Measurements from ENCODE around the gene CLIC6.

Gene CLIC6

DNA sequence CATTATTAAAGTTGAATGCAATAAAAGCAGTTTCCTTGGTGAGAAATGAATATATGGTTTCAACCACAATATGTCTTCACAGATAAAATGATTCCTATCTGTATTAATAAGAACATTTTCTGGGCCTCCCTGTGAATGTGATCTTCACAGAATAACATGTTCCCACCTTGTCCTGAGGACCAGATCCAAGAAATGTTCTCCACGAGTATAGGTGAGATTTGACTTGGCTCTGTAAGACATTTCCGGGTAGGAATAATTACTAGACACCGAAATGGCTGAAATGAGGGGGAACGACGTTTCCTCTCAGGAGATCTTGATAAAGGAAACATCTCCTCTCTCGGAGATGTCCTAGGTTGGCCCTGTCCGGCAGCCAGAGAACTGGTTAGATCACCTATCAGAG is 61.4 kb downstream of the CLIC6 start:
- no peak overlapping the region for H3K27ac ChIP-seq (ENCODE audit: low read length, poor library complexity, severe bottlenecking)
- DNase-seq: no peak
- H3K23ac ChIP-seq (ENCODE audit: low read length in 2 of 2): no peak overlapping the region
- no peak overlapping the region for H3K4me3 ChIP-seq (ENCODE audit: insufficient read depth in 1 of 2, low read depth in 1 of 2, low read length in 2 of 2)
- no peaks in the 10 kb centered on the region for H3K9me3 ChIP-seq (ENCODE audit: control insufficient read depth, low read length)
- no peak overlapping the region for H3K18ac ChIP-seq (ENCODE audit: low read depth in 1 of 2, low read length in 2 of 2)
- H2BK120ac ChIP-seq (ENCODE audit: low read depth, low read length): no peak overlapping the region
- H3K4me2 ChIP-seq (ENCODE audit: low read length, poor library complexity, severe bottlenecking): no peak overlapping the region
- H3K27me3 ChIP-seq (ENCODE audit: control insufficient read depth in 1 of 2, insufficient read depth in 1 of 2, low read length in 2 of 2): peaks cover 9 to 34% of the 10 kb centered on the region in 2 experiments
- no peak overlapping the region for H4K8ac ChIP-seq (ENCODE audit: low read length)
- H4K91ac ChIP-seq (ENCODE audit: low read length): no peak overlapping the region
- H2BK5ac ChIP-seq (ENCODE audit: low read depth, low read length, poor library complexity, severe bottlenecking): no peak overlapping the region
- H2BK15ac ChIP-seq (ENCODE audit: low read depth, poor library complexity, severe bottlenecking): no peak overlapping the region
- no peaks in the 10 kb centered on the region for H3K79me1 ChIP-seq (replicated peaks; ENCODE audit: low read length, poor library complexity, severe bottlenecking)
- H3K36me3 ChIP-seq (ENCODE audit: control insufficient read depth in 1 of 2, insufficient read depth in 2 of 2, low read depth in 1 of 2, low read length in 2 of 2): no peaks in the 10 kb centered on the region
- no peak overlapping the region for H2BK12ac ChIP-seq (ENCODE audit: low read length in 2 of 2)
- H3K4me1 ChIP-seq (ENCODE audit: control insufficient read depth, insufficient read depth, low read depth, low read length): no peaks in the 10 kb centered on the region
- no peak overlapping the region for H3K14ac ChIP-seq (ENCODE audit: low read length in 2 of 2)
- WGBS: 93% methylated on average over 7 of the region's 7 CpGs
- no peak overlapping the region for H2AK5ac ChIP-seq (ENCODE audit: low read length, severe bottlenecking)
- H3K4ac ChIP-seq (ENCODE audit: low read depth in 1 of 2, low read length in 2 of 2): no peak overlapping the region
- H3K9ac ChIP-seq (ENCODE audit: low read length): no peak overlapping the region
- no peak overlapping the region for H2AFZ ChIP-seq (ENCODE audit: low read depth, low read length)

DNA sequence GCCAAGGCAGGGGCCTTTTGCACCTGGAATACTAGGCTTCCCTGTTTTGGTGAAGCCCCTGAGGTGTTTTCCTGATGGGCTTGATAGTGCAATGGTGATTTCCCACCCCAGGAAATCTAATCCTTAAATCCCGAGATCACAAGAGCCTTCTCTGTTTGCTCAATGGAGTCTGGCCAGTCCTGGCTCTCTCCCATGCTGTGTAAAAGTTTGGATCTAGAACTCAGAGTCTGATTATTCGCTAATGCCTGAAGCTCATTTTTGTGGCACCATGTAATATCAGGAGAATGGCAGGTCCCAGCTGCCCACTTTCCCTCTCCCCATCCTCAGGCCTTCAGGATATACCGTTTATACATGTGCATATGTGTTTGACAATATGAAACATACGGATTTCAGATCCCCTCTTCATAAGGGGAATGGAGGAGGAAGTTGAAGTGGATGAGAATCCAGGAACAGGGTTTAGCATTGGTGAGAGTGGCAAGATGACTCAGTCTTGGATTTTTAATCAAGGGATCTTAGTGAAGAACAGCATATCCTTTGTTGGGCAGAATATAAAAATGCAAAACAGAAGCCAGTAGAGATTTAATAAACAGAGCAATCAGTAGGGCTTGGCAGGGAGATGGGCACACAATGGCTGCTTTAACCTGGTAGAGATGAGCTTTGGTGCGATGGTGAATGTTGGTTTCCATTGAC is 62.1 kb downstream of the CLIC6 start:
- Histone ChIP-seq H3K4ac (ENCODE audit: low read depth in 1 of 2, low read length in 2 of 2) (no peak overlapping the region), H3K27me3 (ENCODE audit: control insufficient read depth in 1 of 2, insufficient read depth in 1 of 2, low read length in 2 of 2) (peaks cover 9 to 34% of the 10 kb centered on the region in 2 experiments)

DNA sequence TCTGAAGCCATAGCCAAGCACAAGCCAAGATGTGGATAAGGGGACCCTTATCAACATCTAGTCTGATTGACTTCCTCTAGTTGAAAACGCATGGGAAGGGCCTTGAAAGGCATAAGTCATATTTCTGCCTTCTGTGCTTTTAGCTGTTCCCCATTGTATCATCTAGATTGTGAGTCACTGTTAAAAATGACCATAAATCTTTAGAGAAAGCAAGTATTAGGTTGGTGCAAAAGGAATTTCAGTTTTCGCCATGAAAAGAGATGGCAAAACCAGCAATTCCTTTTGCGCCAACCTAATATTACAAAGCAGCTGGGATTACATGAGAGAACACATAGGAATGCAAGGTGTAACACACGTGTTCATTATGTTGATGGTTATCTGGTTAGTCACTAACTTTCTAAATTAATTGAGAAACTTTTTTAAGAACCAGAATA is 63.6 kb downstream of the CLIC6 start:
- H2AFZ ChIP-seq (ENCODE audit: low read depth, low read length): no peak overlapping the region
- H3K4me2 ChIP-seq (ENCODE audit: low read length, poor library complexity, severe bottlenecking): no peak overlapping the region
- H4K91ac ChIP-seq (ENCODE audit: low read length): no peak overlapping the region
- no peak overlapping the region for H3K14ac ChIP-seq (ENCODE audit: low read length in 2 of 2)
- no peaks in the 10 kb centered on the region for H3K4me1 ChIP-seq (ENCODE audit: control insufficient read depth, insufficient read depth, low read depth, low read length)
- no peaks in the 10 kb centered on the region for H3K36me3 ChIP-seq (ENCODE audit: control insufficient read depth in 1 of 2, insufficient read depth in 2 of 2, low read depth in 1 of 2, low read length in 2 of 2)
- H3K18ac ChIP-seq (ENCODE audit: low read depth in 1 of 2, low read length in 2 of 2): no peak overlapping the region
- no peak overlapping the region for H2BK12ac ChIP-seq (ENCODE audit: low read length in 2 of 2)
- peaks cover 0 to 22% of the 10 kb centered on the region in 2 experiments for H3K27me3 ChIP-seq (ENCODE audit: control insufficient read depth in 1 of 2, insufficient read depth in 1 of 2, low read length in 2 of 2)
- H2AK5ac ChIP-seq (ENCODE audit: low read length, severe bottlenecking): no peak overlapping the region
- H3K27ac ChIP-seq (ENCODE audit: low read length, poor library complexity, severe bottlenecking): no peak overlapping the region
- no peak overlapping the region for H3K4ac ChIP-seq (ENCODE audit: low read depth in 1 of 2, low read length in 2 of 2)
- no peak overlapping the region for H2BK120ac ChIP-seq (ENCODE audit: low read depth, low read length)
- no peak overlapping the region for H3K9ac ChIP-seq (ENCODE audit: low read length)
- 94% methylated on average over 3 of the region's 4 CpGs for WGBS
- no peaks in the 10 kb centered on the region for H3K9me3 ChIP-seq (ENCODE audit: control insufficient read depth, low read length)
- no peak overlapping the region for H2BK15ac ChIP-seq (ENCODE audit: low read depth, poor library complexity, severe bottlenecking)
- DNase-seq: no peak
- H3K4me3 ChIP-seq (ENCODE audit: insufficient read depth in 1 of 2, low read depth in 1 of 2, low read length in 2 of 2): no peak overlapping the region
- H2BK5ac ChIP-seq (ENCODE audit: low read depth, low read length, poor library complexity, severe bottlenecking): no peak overlapping the region
- H3K23ac ChIP-seq (ENCODE audit: low read length in 2 of 2): no peak overlapping the region
- H3K79me1 ChIP-seq (replicated peaks; ENCODE audit: low read length, poor library complexity, severe bottlenecking): no peaks in the 10 kb centered on the region
- H4K8ac ChIP-seq (ENCODE audit: low read length): no peak overlapping the region

More for the DNA sequence above, 62.1 kb downstream of the CLIC6 start:
- no peak overlapping the region for H3K4me2 ChIP-seq (ENCODE audit: low read length, poor library complexity, severe bottlenecking)
- no peak overlapping the region for H3K4me3 ChIP-seq (ENCODE audit: insufficient read depth in 1 of 2, low read depth in 1 of 2, low read length in 2 of 2)
- H3K9me3 ChIP-seq (ENCODE audit: control insufficient read depth, low read length): no peaks in the 10 kb centered on the region
- no peak overlapping the region for H2AFZ ChIP-seq (ENCODE audit: low read depth, low read length)
- H2AK5ac ChIP-seq (ENCODE audit: low read length, severe bottlenecking): no peak overlapping the region
- DNase-seq: no peak
- no peak overlapping the region for H2BK120ac ChIP-seq (ENCODE audit: low read depth, low read length)
- H4K8ac ChIP-seq (ENCODE audit: low read length): no peak overlapping the region
- no peaks in the 10 kb centered on the region for H3K36me3 ChIP-seq (ENCODE audit: control insufficient read depth in 1 of 2, insufficient read depth in 2 of 2, low read depth in 1 of 2, low read length in 2 of 2)
- H3K27ac ChIP-seq (ENCODE audit: low read length, poor library complexity, severe bottlenecking): no peak overlapping the region
- no peaks in the 10 kb centered on the region for H3K4me1 ChIP-seq (ENCODE audit: control insufficient read depth, insufficient read depth, low read depth, low read length)
- no peaks in the 10 kb centered on the region for H3K79me1 ChIP-seq (replicated peaks; ENCODE audit: low read length, poor library complexity, severe bottlenecking)
- H3K9ac ChIP-seq (ENCODE audit: low read length): no peak overlapping the region
- H3K18ac ChIP-seq (ENCODE audit: low read depth in 1 of 2, low read length in 2 of 2): no peak overlapping the region
- no peak overlapping the region for H3K23ac ChIP-seq (ENCODE audit: low read length in 2 of 2)
- H2BK15ac ChIP-seq (ENCODE audit: low read depth, poor library complexity, severe bottlenecking): no peak overlapping the region
- H3K14ac ChIP-seq (ENCODE audit: low read length in 2 of 2): no peak overlapping the region
- no peak overlapping the region for H4K91ac ChIP-seq (ENCODE audit: low read length)
- 85% methylated on average over 5 of the region's 5 CpGs for WGBS
- H2BK5ac ChIP-seq (ENCODE audit: low read depth, low read length, poor library complexity, severe bottlenecking): no peak overlapping the region
- no peak overlapping the region for H2BK12ac ChIP-seq (ENCODE audit: low read length in 2 of 2)

DNA sequence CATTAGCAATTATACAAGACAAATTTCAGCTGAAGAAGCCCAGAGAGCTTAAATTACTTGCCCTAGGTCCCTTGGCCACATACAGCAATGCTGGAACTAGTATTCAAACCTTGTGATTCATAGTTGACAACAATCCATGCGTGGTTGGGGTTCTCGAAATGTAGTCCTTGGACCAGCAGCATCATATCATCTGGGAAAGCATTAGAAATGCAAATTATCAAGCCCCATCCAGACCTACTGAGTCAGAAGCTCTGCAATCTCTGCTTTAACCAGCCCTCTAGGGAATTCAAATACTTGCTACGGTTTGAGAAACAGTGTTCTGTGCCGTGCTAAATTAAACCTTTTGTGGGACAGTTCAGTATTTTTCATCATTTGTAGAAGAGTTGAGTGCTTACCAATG is 65.1 kb downstream of the CLIC6 start:
- H2BK15ac ChIP-seq (ENCODE audit: low read depth, poor library complexity, severe bottlenecking): no peak overlapping the region
- no peak overlapping the region for H4K91ac ChIP-seq (ENCODE audit: low read length)
- H2AK5ac ChIP-seq (ENCODE audit: low read length, severe bottlenecking): no peak overlapping the region
- no peak overlapping the region for H3K4ac ChIP-seq (ENCODE audit: low read depth in 1 of 2, low read length in 2 of 2)
- H4K8ac ChIP-seq (ENCODE audit: low read length): no peak overlapping the region
- H3K14ac ChIP-seq (ENCODE audit: low read length in 2 of 2): no peak overlapping the region
- no peak overlapping the region for H3K9ac ChIP-seq (ENCODE audit: low read length)
- no peak overlapping the region for H2BK120ac ChIP-seq (ENCODE audit: low read depth, low read length)
- no peak overlapping the region for H3K4me2 ChIP-seq (ENCODE audit: low read length, poor library complexity, severe bottlenecking)
- H2BK5ac ChIP-seq (ENCODE audit: low read depth, low read length, poor library complexity, severe bottlenecking): no peak overlapping the region
- H3K27me3 ChIP-seq (ENCODE audit: control insufficient read depth in 1 of 2, insufficient read depth in 1 of 2, low read length in 2 of 2): peaks cover 0 to 8% of the 10 kb centered on the region in 2 experiments
- no peaks in the 10 kb centered on the region for H3K79me1 ChIP-seq (replicated peaks; ENCODE audit: low read length, poor library complexity, severe bottlenecking)
- 87% methylated on average over 3 of the region's 4 CpGs for WGBS
- H3K4me3 ChIP-seq (ENCODE audit: insufficient read depth in 1 of 2, low read depth in 1 of 2, low read length in 2 of 2): no peak overlapping the region
- no peak overlapping the region for H3K18ac ChIP-seq (ENCODE audit: low read depth in 1 of 2, low read length in 2 of 2)
- H3K23ac ChIP-seq (ENCODE audit: low read length in 2 of 2): no peak overlapping the region
- DNase-seq: no peak
- H2AFZ ChIP-seq (ENCODE audit: low read depth, low read length): no peak overlapping the region
- H3K4me1 ChIP-seq (ENCODE audit: control insufficient read depth, insufficient read depth, low read depth, low read length): peaks cover 2% of the 10 kb centered on the region
- no peaks in the 10 kb centered on the region for H3K9me3 ChIP-seq (ENCODE audit: control insufficient read depth, low read length)
- H3K27ac ChIP-seq (ENCODE audit: low read length, poor library complexity, severe bottlenecking): no peak overlapping the region
- no peak overlapping the region for H2BK12ac ChIP-seq (ENCODE audit: low read length in 2 of 2)
- no peaks in the 10 kb centered on the region for H3K36me3 ChIP-seq (ENCODE audit: control insufficient read depth in 1 of 2, insufficient read depth in 2 of 2, low read depth in 1 of 2, low read length in 2 of 2)
